ENCODE measurements around the gene RNF144A. TPM values are rescaled to one million over a fixed set of nuclear protein-coding genes. Genes with fewer than 3 reads are reported as not detected.
A peak's percentile ranks its signal among the peaks of the same experiment; 100 is the strongest.

The RNF144A gene
- polyA plus RNA-seq, 1 of the 3 experiments (the other 2 are of a cell fraction): 15.6 TPM

- Histone ChIP-seq H2AFZ (ENCODE audit: low read depth) (no peak overlapping the region), H3F3A (replicated peaks; ENCODE audit: insufficient read depth) (peaks cover 51% of the 10 kb centered on the region), H3K9me3 (no peaks in the 10 kb centered on the region), H3K9me2 (no peaks in the 10 kb centered on the region), H3K36me3 (replicated peaks in 1 of 2; ENCODE audit: control insufficient read depth in 1 of 2, insufficient read depth in 2 of 2, low read length in 1 of 2) (peaks cover 0 to 2% of the 10 kb centered on the region in 2 experiments), H4K20me1 (ENCODE audit: insufficient read depth) (no peaks in the 10 kb centered on the region), H3K27ac (ENCODE audit: low read depth in 2 of 2, low read length in 1 of 2) (peak overlapping the region; percentile 99), H3K9ac (peak overlapping the region; percentile 39; the same call in 1 of the 2 replicates), H3K4me1 (ENCODE audit: control insufficient read depth in 1 of 2, insufficient read depth in 2 of 2, low read depth in 1 of 2, low read length in 1 of 2) (peaks cover 46 to 94% of the 10 kb centered on the region in 2 experiments), H3K4me3 (ENCODE audit: low read depth in 2 of 2, low read length in 1 of 2) (peak overlapping the region in 1 of 2 experiments; percentile 3; a peak in 1 of 4 replicates), H3K27me3 (ENCODE audit: insufficient read depth) (no peaks in the 10 kb centered on the region), H3K4me2 (peak overlapping the region; percentile 45; the same call in 1 of the 2 replicates), H3K79me2 (ENCODE audit: insufficient read depth) (no peaks in the 10 kb centered on the region)
- ChIA-PET POLR2A (interaction anchor here (1.3 kb wide), 1 partner anchor 39 kb away, joined by 3 read pairs; no protein-coding TSS in a partner anchor), CTCF (interaction anchor here (0.7 to 17.6 kb wide), 33 partner anchors 9 to 270 kb away, joined by 3 to 437 read pairs (median 4); partner anchors contain the start of gene RNF144A)
- DNase-seq: peak; percentile 63
- WGBS (ENCODE audit: low lambda C conversion rate): 40% methylated on average over 5 of the region's 5 CpGs
- no peak for TF ChIP-seq POLR2AphosphoS5 (IDR thresholded peaks at IDR 0.05; ENCODE audit: low read depth, low read length)
- TF ChIP-seq ZBTB33 (IDR thresholded peaks at IDR 0.05; ENCODE audit: borderline replicate concordance, low read depth): no peak
- TF ChIP-seq YY1 (IDR thresholded peaks at IDR 0.05; ENCODE audit: low read depth): no peak
- TF ChIP-seq RFX5 (IDR thresholded peaks at IDR 0.05; ENCODE audit: low read length): no peak; the same call in 1 of the 2 replicates
- no peak for TF ChIP-seq FOXM1 (IDR thresholded peaks at IDR 0.05; ENCODE audit: low read depth)
- peak; percentile 71 for TF ChIP-seq RAD21 (IDR thresholded peaks at IDR 0.05; ENCODE audit: low read length)
- TF ChIP-seq GATA2 (CRISPR knock-in tag; IDR thresholded peaks at IDR 0.05): peak; percentile 31; the same call in 1 of the 2 replicates
- TF ChIP-seq MEF2A (IDR thresholded peaks at IDR 0.05; ENCODE audit: borderline replicate concordance, low read depth): no peak
- TF ChIP-seq TEAD4 (IDR thresholded peaks at IDR 0.05; ENCODE audit: borderline replicate concordance, insufficient read depth): no peak
- peak; percentile 67 for TF ChIP-seq CHD2 (IDR thresholded peaks at IDR 0.05; ENCODE audit: low read length, partially characterized antibody)
- TF ChIP-seq PBX3 (IDR thresholded peaks at IDR 0.05): no peak
- no peak for TF ChIP-seq RXRA (IDR thresholded peaks at IDR 0.05; ENCODE audit: borderline replicate concordance, low read depth)
- no peak for TF ChIP-seq EP300 (IDR thresholded peaks at IDR 0.05; ENCODE audit: borderline replicate concordance in 1 of 2, low read depth in 1 of 2, low read length in 1 of 2)
- TF ChIP-seq, protein P1, sequence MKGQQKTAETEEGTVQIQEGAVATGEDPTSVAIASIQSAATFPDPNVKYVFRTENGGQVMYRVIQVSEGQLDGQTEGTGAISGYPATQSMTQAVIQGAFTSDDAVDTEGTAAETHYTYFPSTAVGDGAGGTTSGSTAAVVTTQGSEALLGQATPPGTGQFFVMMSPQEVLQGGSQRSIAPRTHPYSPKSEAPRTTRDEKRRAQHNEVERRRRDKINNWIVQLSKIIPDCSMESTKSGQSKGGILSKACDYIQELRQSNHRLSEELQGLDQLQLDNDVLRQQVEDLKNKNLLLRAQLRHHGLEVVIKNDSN (IDR thresholded peaks at IDR 0.05; ENCODE audit: borderline replicate concordance, low read depth): no peak
- no peak for TF ChIP-seq FOSL2 (IDR thresholded peaks at IDR 0.05; ENCODE audit: borderline replicate concordance, low read depth)
- 0 out of 2 replicates have a peak, but pooled peaks have one; percentile 12 for TF ChIP-seq FOXJ3 (CRISPR knock-in tag; IDR thresholded peaks at IDR 0.05)
- TF ChIP-seq ELF1 (IDR thresholded peaks at IDR 0.05): no peak
- TF ChIP-seq, protein P2, sequence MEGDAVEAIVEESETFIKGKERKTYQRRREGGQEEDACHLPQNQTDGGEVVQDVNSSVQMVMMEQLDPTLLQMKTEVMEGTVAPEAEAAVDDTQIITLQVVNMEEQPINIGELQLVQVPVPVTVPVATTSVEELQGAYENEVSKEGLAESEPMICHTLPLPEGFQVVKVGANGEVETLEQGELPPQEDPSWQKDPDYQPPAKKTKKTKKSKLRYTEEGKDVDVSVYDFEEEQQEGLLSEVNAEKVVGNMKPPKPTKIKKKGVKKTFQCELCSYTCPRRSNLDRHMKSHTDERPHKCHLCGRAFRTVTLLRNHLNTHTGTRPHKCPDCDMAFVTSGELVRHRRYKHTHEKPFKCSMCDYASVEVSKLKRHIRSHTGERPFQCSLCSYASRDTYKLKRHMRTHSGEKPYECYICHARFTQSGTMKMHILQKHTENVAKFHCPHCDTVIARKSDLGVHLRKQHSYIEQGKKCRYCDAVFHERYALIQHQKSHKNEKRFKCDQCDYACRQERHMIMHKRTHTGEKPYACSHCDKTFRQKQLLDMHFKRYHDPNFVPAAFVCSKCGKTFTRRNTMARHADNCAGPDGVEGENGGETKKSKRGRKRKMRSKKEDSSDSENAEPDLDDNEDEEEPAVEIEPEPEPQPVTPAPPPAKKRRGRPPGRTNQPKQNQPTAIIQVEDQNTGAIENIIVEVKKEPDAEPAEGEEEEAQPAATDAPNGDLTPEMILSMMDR (IDR thresholded peaks at IDR 0.05): peak; percentile 80
- no peak for TF ChIP-seq EZH2phosphoT487 (IDR thresholded peaks at IDR 0.05; ENCODE audit: borderline replicate concordance, low read depth)
- no peak for TF ChIP-seq SIN3A (IDR thresholded peaks at IDR 0.05; ENCODE audit: borderline replicate concordance, low read depth, low read length)
- no peak for TF ChIP-seq NFIC (IDR thresholded peaks at IDR 0.05; ENCODE audit: borderline replicate concordance)
- no peak for TF ChIP-seq TAF1 (IDR thresholded peaks at IDR 0.05; ENCODE audit: borderline replicate concordance, low read depth, low read length)
- TF ChIP-seq REST (IDR thresholded peaks at IDR 0.05; ENCODE audit: low read depth, low read length): no peak
- TF ChIP-seq JUND (IDR thresholded peaks at IDR 0.05): no peak
- peak; percentile 38 for TF ChIP-seq TCF12 (IDR thresholded peaks at IDR 0.05)
These were observed 97.0 kb downstream of the RNF144A start for GRCh38 chr2:7014174-7014640.
